ENCODE results near the gene CST6.

Gene CST6

GRCh38 chr11:66046901-66047300 is 35.1 kb downstream of the CST6 start:
- no peaks in the 10 kb centered on the region for H3K36me3 ChIP-seq (ENCODE audit: control insufficient read depth, insufficient read depth, low read length)
- H3K4me1 ChIP-seq (ENCODE audit: control insufficient read depth, insufficient read depth, low read length), result peaks cover 20% of the 10 kb centered on the region
- no peak overlapping the region for H3K4me3 ChIP-seq (ENCODE audit: low read length)
- H3K9ac ChIP-seq (ENCODE audit: low read length), result no peak overlapping the region
- H3K9me3 ChIP-seq (ENCODE audit: control insufficient read depth, low read length), result no peaks in the 10 kb centered on the region
- peaks cover 25% of the 10 kb centered on the region for H3K27me3 ChIP-seq (ENCODE audit: control insufficient read depth, insufficient read depth, low read length)

- H3K9me3 ChIP-seq (ENCODE audit: control insufficient read depth, low read length), result no peaks in the 10 kb centered on the region
- H3K27me3 ChIP-seq (ENCODE audit: control insufficient read depth, insufficient read depth, low read length), result peaks cover 25% of the 10 kb centered on the region
- H3K4me3 ChIP-seq (ENCODE audit: low read length), result no peak overlapping the region
- H3K9ac ChIP-seq (ENCODE audit: low read length), result no peak overlapping the region
- H3K36me3 ChIP-seq (ENCODE audit: control insufficient read depth, insufficient read depth, low read length), result no peaks in the 10 kb centered on the region
- peaks cover 20% of the 10 kb centered on the region for H3K4me1 ChIP-seq (ENCODE audit: control insufficient read depth, insufficient read depth, low read length)
These were observed 35.9 kb downstream of the CST6 start for GRCh38 chr11:66047541-66048365.

GRCh38 chr11:66048547-66049323 is 36.9 kb downstream of the CST6 start, which contains the start of gene GAL3ST3:
TSS of gene GAL3ST3 (minus strand) at chr11:66049161. CDS start at chr11:66045415, 3,746 bp downstream.
- Histone ChIP-seq H3K27me3 (ENCODE audit: control insufficient read depth, insufficient read depth, low read length) (peaks cover 25% of the 10 kb centered on the region), H3K4me1 (ENCODE audit: control insufficient read depth, insufficient read depth, low read length) (peaks cover 27% of the 10 kb centered on the region), H3K9ac (ENCODE audit: low read length) (no peak within 1 kb of the TSS), H3K9me3 (ENCODE audit: control insufficient read depth, low read length) (no peaks in the 10 kb centered on the region), H3K4me3 (ENCODE audit: low read length) (no peak within 1 kb of the TSS), H3K36me3 (ENCODE audit: control insufficient read depth, insufficient read depth, low read length) (no peaks in the 10 kb centered on the region)

GRCh38 chr11:66050581-66051231 is 38.9 kb downstream of the CST6 start:
- no peaks in the 10 kb centered on the region for H3K9me3 ChIP-seq (ENCODE audit: control insufficient read depth, low read length)
- peak overlapping the region; percentile 95 for H3K9ac ChIP-seq (ENCODE audit: low read length)
- H3K36me3 ChIP-seq (ENCODE audit: control insufficient read depth, insufficient read depth, low read length), result peaks cover 6% of the 10 kb centered on the region
- H3K4me1 ChIP-seq (ENCODE audit: control insufficient read depth, insufficient read depth, low read length), result peaks cover 22% of the 10 kb centered on the region
- H3K27me3 ChIP-seq (ENCODE audit: control insufficient read depth, insufficient read depth, low read length), result peaks cover 18% of the 10 kb centered on the region
- no peak overlapping the region for H3K4me3 ChIP-seq (ENCODE audit: low read length)

- Histone ChIP-seq H3K4me3 (ENCODE audit: low read length) (no peak overlapping the region), H3K27me3 (ENCODE audit: control insufficient read depth, insufficient read depth, low read length) (peaks cover 16% of the 10 kb centered on the region), H3K36me3 (ENCODE audit: control insufficient read depth, insufficient read depth, low read length) (peaks cover 6% of the 10 kb centered on the region), H3K4me1 (ENCODE audit: control insufficient read depth, insufficient read depth, low read length) (peaks cover 22% of the 10 kb centered on the region), H3K9ac (ENCODE audit: low read length) (peak overlapping the region; percentile 95), H3K9me3 (ENCODE audit: control insufficient read depth, low read length) (no peaks in the 10 kb centered on the region)
These were observed 39.6 kb downstream of the CST6 start for GRCh38 chr11:66051371-66051765.

GRCh38 chr11:66051766-66052663 is 40.2 kb downstream of the CST6 start, which contains the start of gene SF3B2:
TSS of gene SF3B2 (plus strand) at chr11:66052364. CDS start at chr11:66052385, 21 bp downstream.
- peaks cover 22% of the 10 kb centered on the region for H3K4me1 ChIP-seq (ENCODE audit: control insufficient read depth, insufficient read depth, low read length)
- H3K9ac ChIP-seq (ENCODE audit: low read length), result peak within 1 kb of the TSS; percentile 95
- peaks cover 16% of the 10 kb centered on the region for H3K27me3 ChIP-seq (ENCODE audit: control insufficient read depth, insufficient read depth, low read length)
- no peaks in the 10 kb centered on the region for H3K9me3 ChIP-seq (ENCODE audit: control insufficient read depth, low read length)
- peaks cover 13% of the 10 kb centered on the region for H3K36me3 ChIP-seq (ENCODE audit: control insufficient read depth, insufficient read depth, low read length)
- peak within 1 kb of the TSS; percentile 76 for H3K4me3 ChIP-seq (ENCODE audit: low read length)

GRCh38 chr11:66052664-66052982 is 40.8 kb downstream of the CST6 start:
- peak overlapping the region; percentile 95 for H3K9ac ChIP-seq (ENCODE audit: low read length)
- H3K9me3 ChIP-seq (ENCODE audit: control insufficient read depth, low read length), result no peaks in the 10 kb centered on the region
- H3K36me3 ChIP-seq (ENCODE audit: control insufficient read depth, insufficient read depth, low read length), result peaks cover 15% of the 10 kb centered on the region
- peaks cover 22% of the 10 kb centered on the region for H3K4me1 ChIP-seq (ENCODE audit: control insufficient read depth, insufficient read depth, low read length)
- peaks cover 12% of the 10 kb centered on the region for H3K27me3 ChIP-seq (ENCODE audit: control insufficient read depth, insufficient read depth, low read length)
- peak overlapping the region; percentile 76 for H3K4me3 ChIP-seq (ENCODE audit: low read length)

GRCh38 chr11:66055021-66055420 is 43.2 kb downstream of the CST6 start:
- Histone ChIP-seq H3K27me3 (ENCODE audit: control insufficient read depth, insufficient read depth, low read length) (no peaks in the 10 kb centered on the region), H3K9ac (ENCODE audit: low read length) (no peak overlapping the region), H3K36me3 (ENCODE audit: control insufficient read depth, insufficient read depth, low read length) (peaks cover 31% of the 10 kb centered on the region), H3K4me3 (ENCODE audit: low read length) (no peak overlapping the region), H3K9me3 (ENCODE audit: control insufficient read depth, low read length) (no peaks in the 10 kb centered on the region), H3K4me1 (ENCODE audit: control insufficient read depth, insufficient read depth, low read length) (peaks cover 22% of the 10 kb centered on the region)

- H3K27me3 ChIP-seq (ENCODE audit: control insufficient read depth, insufficient read depth, low read length), result no peaks in the 10 kb centered on the region
- no peak overlapping the region for H3K9ac ChIP-seq (ENCODE audit: low read length)
- peaks cover 13% of the 10 kb centered on the region for H3K4me1 ChIP-seq (ENCODE audit: control insufficient read depth, insufficient read depth, low read length)
- H3K4me3 ChIP-seq (ENCODE audit: low read length), result no peak overlapping the region
- H3K36me3 ChIP-seq (ENCODE audit: control insufficient read depth, insufficient read depth, low read length), result peaks cover 43% of the 10 kb centered on the region
- H3K9me3 ChIP-seq (ENCODE audit: control insufficient read depth, low read length), result no peaks in the 10 kb centered on the region
These were observed 44.7 kb downstream of the CST6 start for GRCh38 chr11:66056501-66056900.

GRCh38 chr11:66059966-66060680 is 48.3 kb downstream of the CST6 start:
- no peak overlapping the region for H3K9ac ChIP-seq (ENCODE audit: low read length)
- H3K9me3 ChIP-seq (ENCODE audit: control insufficient read depth, low read length), result no peaks in the 10 kb centered on the region
- no peaks in the 10 kb centered on the region for H3K4me1 ChIP-seq (ENCODE audit: control insufficient read depth, insufficient read depth, low read length)
- H3K36me3 ChIP-seq (ENCODE audit: control insufficient read depth, insufficient read depth, low read length), result peaks cover 56% of the 10 kb centered on the region
- no peaks in the 10 kb centered on the region for H3K27me3 ChIP-seq (ENCODE audit: control insufficient read depth, insufficient read depth, low read length)
- H3K4me3 ChIP-seq (ENCODE audit: low read length), result no peak overlapping the region

- Histone ChIP-seq H3K9ac (ENCODE audit: low read length) (no peak overlapping the region), H3K4me3 (ENCODE audit: low read length) (no peak overlapping the region), H3K27me3 (ENCODE audit: control insufficient read depth, insufficient read depth, low read length) (no peaks in the 10 kb centered on the region), H3K9me3 (ENCODE audit: control insufficient read depth, low read length) (no peaks in the 10 kb centered on the region), H3K4me1 (ENCODE audit: control insufficient read depth, insufficient read depth, low read length) (no peaks in the 10 kb centered on the region), H3K36me3 (ENCODE audit: control insufficient read depth, insufficient read depth, low read length) (peaks cover 52% of the 10 kb centered on the region)
These were observed 49.5 kb downstream of the CST6 start for GRCh38 chr11:66061268-66061667.
